Natural killer cell treated with Interleukin-12 subunit alpha and Interleukin-12 subunit beta and Interleukin-15 and Interleukin-18, amount 100 ng/mL, for 72 hours (primary cell): ENCODE results near the gene TULP3. TPM values are rescaled to one million over a fixed set of nuclear protein-coding genes. Genes with fewer than 3 reads are reported as not detected.
A peak's percentile ranks its signal among the peaks of the same experiment; 100 is the strongest.

Experiments used
- ATAC-seq, 2 donors: fragments of 150-1000 bp; cut with Tn5 transposase in 1 of 2; sonication (Bioruptor Pico), chemical (Tn5 transposase) in 1 of 2; 2 replicates each; pipeline ENCODE4 v1.10.0; 2021
- DNase-seq: peaks from one replicate; pipeline ENCODE4 v3.0.0; 2022; ENCODE audit warnings: low spot score
- H3K27ac Mint-ChIP-seq, 2 donors: 1 replicate in 1 of 2; 2 replicates in 1 of 2; pipeline ENCODE4 v1.8.0; 2022; ENCODE audit warnings: mixed read lengths in 2 of 2, mild to moderate bottlenecking in 1 of 2, moderate library complexity in 1 of 2
- H3K27me3 Mint-ChIP-seq, 2 donors: 1 replicate in 1 of 2; 2 replicates in 1 of 2; pipeline ENCODE4 v1.8.0; 2022; ENCODE audit warnings: mixed read lengths in 2 of 2
- H3K36me3 Mint-ChIP-seq: one replicate; pipeline ENCODE4 v1.8.0; 2022; ENCODE audit warnings: mixed read lengths
- H3K4me1 Mint-ChIP-seq, 2 donors: 1 replicate in 1 of 2; 2 replicates in 1 of 2; pipeline ENCODE4 v1.8.0; 2022; ENCODE audit warnings: low read depth in 2 of 2, mixed read lengths in 2 of 2, mild to moderate bottlenecking in 1 of 2
- H3K4me3 Mint-ChIP-seq: one replicate; pipeline ENCODE4 v1.8.0; 2022; ENCODE audit warnings: mixed read lengths
- H3K9me3 Mint-ChIP-seq: 2 replicates; pipeline ENCODE4 v1.8.0; 2022; ENCODE audit warnings: mixed read lengths
- total RNA-seq, 2 donors: library from RNA; stranded (reverse); gene quantifications; one replicate each; pipeline ENCODE4 v1.2.3, GENCODE V29; 2022

TULP3 gene
- total RNA-seq, 2 donors from 2014 or later, result 9.0 to 10.7 TPM

- Mint-ChIP-seq H3K27me3 (no peaks in the 10 kb centered on the region), H3K4me1 (peaks cover 20 to 22% of the 10 kb centered on the region in 2 donors), H3K36me3 (no peaks in the 10 kb centered on the region), H3K4me3 (peak overlapping the region; percentile 97), H3K9me3 (no peaks in the 10 kb centered on the region), H3K27ac (peak overlapping the region; percentile 85 to 95)
- no peak for DNase-seq
- ATAC-seq, result no peak
Measured at GRCh38 chr12:2890001-2890387, 697 bp upstream of the TULP3 start.

GRCh38 chr12:2891240-2892053, 756 bp downstream of the TULP3 start:
- ATAC-seq (peak; percentile 16 to 43), DNase-seq (peak; percentile 69)
- H3K4me3 Mint-ChIP-seq, result peak overlapping the region; percentile 97
- no peaks in the 10 kb centered on the region for H3K9me3 Mint-ChIP-seq
- no peaks in the 10 kb centered on the region for H3K27me3 Mint-ChIP-seq
- no peaks in the 10 kb centered on the region for H3K36me3 Mint-ChIP-seq
- H3K4me1 Mint-ChIP-seq, result peaks cover 19 to 20% of the 10 kb centered on the region in 2 donors
- peak overlapping the region; percentile 85 to 95 for H3K27ac Mint-ChIP-seq

GRCh38 chr12:2892246-2892645, 1.6 kb downstream of the TULP3 start:
- Mint-ChIP-seq H3K4me3 (peak overlapping the region; percentile 20), H3K27ac (no peak overlapping the region), H3K36me3 (no peaks in the 10 kb centered on the region), H3K9me3 (no peaks in the 10 kb centered on the region), H3K27me3 (no peaks in the 10 kb centered on the region), H3K4me1 (peaks cover 19 to 20% of the 10 kb centered on the region in 2 donors)
- no peak for DNase-seq
- no peak for ATAC-seq

- Mint-ChIP-seq H3K4me1 (peaks cover 19 to 20% of the 10 kb centered on the region in 2 donors), H3K9me3 (no peaks in the 10 kb centered on the region), H3K36me3 (no peaks in the 10 kb centered on the region), H3K27me3 (no peaks in the 10 kb centered on the region), H3K4me3 (no peak overlapping the region), H3K27ac (no peak overlapping the region)
- ATAC-seq (no peak), DNase-seq (no peak)
Measured at GRCh38 chr12:2893007-2893406, 2.3 kb downstream of the TULP3 start.

- ATAC-seq (no peak), DNase-seq (no peak)
- Mint-ChIP-seq H3K4me1 (peaks cover 8 to 12% of the 10 kb centered on the region in 2 donors), H3K4me3 (no peak overlapping the region), H3K36me3 (no peaks in the 10 kb centered on the region), H3K9me3 (no peaks in the 10 kb centered on the region), H3K27me3 (no peaks in the 10 kb centered on the region), H3K27ac (no peak overlapping the region)
Measured at GRCh38 chr12:2895051-2895451, 4.4 kb downstream of the TULP3 start.

GRCh38 chr12:2895511-2895910, 4.8 kb downstream of the TULP3 start:
- H3K4me3 Mint-ChIP-seq, result no peak overlapping the region
- no peak overlapping the region for H3K27ac Mint-ChIP-seq
- H3K4me1 Mint-ChIP-seq, result peaks cover 4 to 8% of the 10 kb centered on the region in 2 donors
- ATAC-seq (no peak), DNase-seq (no peak)
- no peaks in the 10 kb centered on the region for H3K27me3 Mint-ChIP-seq
- H3K9me3 Mint-ChIP-seq, result no peaks in the 10 kb centered on the region
- H3K36me3 Mint-ChIP-seq, result no peaks in the 10 kb centered on the region

- Mint-ChIP-seq H3K27ac (no peak overlapping the region), H3K36me3 (no peaks in the 10 kb centered on the region), H3K27me3 (no peaks in the 10 kb centered on the region), H3K4me1 (peaks cover 0 to 2% of the 10 kb centered on the region in 2 donors), H3K9me3 (no peaks in the 10 kb centered on the region), H3K4me3 (no peak overlapping the region)
- ATAC-seq (no peak), DNase-seq (no peak)
Measured at GRCh38 chr12:2897418-2897817, 6.7 kb downstream of the TULP3 start.

- no peak for DNase-seq
- Mint-ChIP-seq H3K27me3 (no peaks in the 10 kb centered on the region), H3K9me3 (no peaks in the 10 kb centered on the region), H3K4me1 (peaks cover 0 to 2% of the 10 kb centered on the region in 2 donors), H3K4me3 (no peak overlapping the region), H3K36me3 (no peaks in the 10 kb centered on the region), H3K27ac (no peak overlapping the region)
- no peak for ATAC-seq
Measured at GRCh38 chr12:2900642-2901041, 10.0 kb downstream of the TULP3 start.

GRCh38 chr12:2902272-2902880, 11.7 kb downstream of the TULP3 start:
- Mint-ChIP-seq H3K4me3 (no peak overlapping the region), H3K27ac (no peak overlapping the region), H3K4me1 (peaks cover 0 to 2% of the 10 kb centered on the region in 2 donors), H3K9me3 (no peaks in the 10 kb centered on the region), H3K27me3 (no peaks in the 10 kb centered on the region), H3K36me3 (no peaks in the 10 kb centered on the region)
- no peak for ATAC-seq
- no peak for DNase-seq

GRCh38 chr12:2904260-2904659, 13.6 kb downstream of the TULP3 start:
- Mint-ChIP-seq H3K36me3 (no peaks in the 10 kb centered on the region), H3K27me3 (no peaks in the 10 kb centered on the region), H3K27ac (no peak overlapping the region), H3K4me3 (no peak overlapping the region), H3K9me3 (no peaks in the 10 kb centered on the region), H3K4me1 (peaks cover 0 to 2% of the 10 kb centered on the region in 2 donors)
- DNase-seq (no peak), ATAC-seq (no peak)

GRCh38 chr12:2912216-2912575, 21.5 kb downstream of the TULP3 start:
- Mint-ChIP-seq H3K36me3 (no peaks in the 10 kb centered on the region), H3K9me3 (no peaks in the 10 kb centered on the region), H3K27me3 (no peaks in the 10 kb centered on the region), H3K27ac (no peak overlapping the region), H3K4me1 (no peaks in the 10 kb centered on the region), H3K4me3 (no peak overlapping the region)
- DNase-seq, result no peak
- ATAC-seq, result no peak

GRCh38 chr12:2919249-2919648, 28.6 kb downstream of the TULP3 start:
- no peak for DNase-seq
- no peak overlapping the region for H3K4me3 Mint-ChIP-seq
- no peaks in the 10 kb centered on the region for H3K4me1 Mint-ChIP-seq
- no peak for ATAC-seq
- no peaks in the 10 kb centered on the region for H3K36me3 Mint-ChIP-seq
- H3K27ac Mint-ChIP-seq, result no peak overlapping the region
- H3K9me3 Mint-ChIP-seq, result no peaks in the 10 kb centered on the region
- H3K27me3 Mint-ChIP-seq, result no peaks in the 10 kb centered on the region

- ATAC-seq, result no peak
- no peak overlapping the region for H3K27ac Mint-ChIP-seq
Measured at GRCh38 chr12:2922329-2922728, 31.6 kb downstream of the TULP3 start.

GRCh38 chr12:2923057-2923456, 32.4 kb downstream of the TULP3 start:
- no peaks in the 10 kb centered on the region for H3K27me3 Mint-ChIP-seq
- peaks cover 6% of the 10 kb centered on the region for H3K36me3 Mint-ChIP-seq
- H3K9me3 Mint-ChIP-seq, result no peaks in the 10 kb centered on the region
- no peak overlapping the region for H3K27ac Mint-ChIP-seq
- DNase-seq (no peak), ATAC-seq (no peak)
- H3K4me1 Mint-ChIP-seq, result peaks cover 0 to 6% of the 10 kb centered on the region in 2 donors
- no peak overlapping the region for H3K4me3 Mint-ChIP-seq

More at GRCh38 chr12:2922329-2922728, 31.6 kb downstream of the TULP3 start:
- DNase-seq, result no peak
- no peak overlapping the region for H3K4me3 Mint-ChIP-seq
- no peaks in the 10 kb centered on the region for H3K27me3 Mint-ChIP-seq
- H3K4me1 Mint-ChIP-seq, result peaks cover 0 to 6% of the 10 kb centered on the region in 2 donors
- no peaks in the 10 kb centered on the region for H3K36me3 Mint-ChIP-seq
- no peaks in the 10 kb centered on the region for H3K9me3 Mint-ChIP-seq
